ENCODE data around the gene GPR153.
"Not testable (repeated sequence)": the region's sequence is repeated elsewhere in the genome, so short reads cannot be mapped to it uniquely, and the experiment has no call there.

The GPR153 gene

GRCh38 chr1:6260961-6261614 lies at the start of gene GPR153:
Gene GPR153 (minus strand): TSS chr1:6261098. CDS start chr1:6254905, 6,193 bp downstream.
- peak in 1 of 2 experiments; percentile 20 for DNase-seq

- no peak for DNase-seq
These were observed 49.4 kb upstream of the GPR153 start for GRCh38 chr1:6310116-6310848.

GRCh38 chr1:6309564-6309963 lies 48.7 kb upstream of the GPR153 start:
- no peak for DNase-seq

GRCh38 chr1:6308449-6308848 lies 47.6 kb upstream of the GPR153 start:
- no peak for DNase-seq

GRCh38 chr1:6307682-6308081 lies 46.8 kb upstream of the GPR153 start:
- not testable (repeated sequence) for DNase-seq

GRCh38 chr1:6307099-6307498 lies 46.2 kb upstream of the GPR153 start:
- no peak for DNase-seq

- DNase-seq = no peak
These were observed 42.6 kb upstream of the GPR153 start for GRCh38 chr1:6303397-6304012.

- no peak for DNase-seq
These were observed 41.7 kb upstream of the GPR153 start for GRCh38 chr1:6302568-6302967.

GRCh38 chr1:6301526-6301925 lies 40.6 kb upstream of the GPR153 start:
- no peak for DNase-seq

GRCh38 chr1:6300342-6301048 lies 39.6 kb upstream of the GPR153 start:
- DNase-seq = no peak

GRCh38 chr1:6299557-6300165 lies 38.8 kb upstream of the GPR153 start:
- no peak for DNase-seq

- DNase-seq = no peak
These were observed 38.1 kb upstream of the GPR153 start for GRCh38 chr1:6298940-6299465.

GRCh38 chr1:6298530-6298929 lies 37.6 kb upstream of the GPR153 start:
- DNase-seq = no peak

GRCh38 chr1:6295910-6296309 lies 35.0 kb upstream of the GPR153 start:
- no peak for DNase-seq

- no peak for DNase-seq
These were observed 34.1 kb upstream of the GPR153 start for GRCh38 chr1:6294890-6295556.

GRCh38 chr1:6294080-6294889 lies 33.4 kb upstream of the GPR153 start:
- no peak for DNase-seq

GRCh38 chr1:6292102-6292501 lies 31.2 kb upstream of the GPR153 start:
- DNase-seq = no peak

GRCh38 chr1:6288665-6289064 lies 27.8 kb upstream of the GPR153 start:
- DNase-seq = no peak

- DNase-seq = no peak
These were observed 27.1 kb upstream of the GPR153 start for GRCh38 chr1:6288026-6288425.

- peak in 1 of 2 experiments; percentile 17 for DNase-seq
These were observed 26.6 kb upstream of the GPR153 start for GRCh38 chr1:6287431-6287886.

- no peak for DNase-seq
These were observed 26.1 kb upstream of the GPR153 start for GRCh38 chr1:6287029-6287428.
